Hematopoietic multipotent progenitor cell treated with erythropoietin and hydrocortisone succinate and interleukin-3 and kit ligand, for 6 days (in vitro differentiated cells): Measurements from ENCODE around the gene VPS13C.
A peak's percentile ranks its signal among the peaks of the same experiment; 100 is the strongest.
"Not testable (repeated sequence)": the region's sequence is repeated elsewhere in the genome, so short reads cannot be mapped to it uniquely, and the experiment has no call there.

Experiments
- DNase-seq: peaks from one replicate; pipeline ENCODE4 v3.0.0-alpha.2; 2015

VPS13C gene

GRCh38 chr15:62046078-62046743 is 14.0 kb downstream of the VPS13C start:
- DNase-seq: peak; percentile 12

DNA sequence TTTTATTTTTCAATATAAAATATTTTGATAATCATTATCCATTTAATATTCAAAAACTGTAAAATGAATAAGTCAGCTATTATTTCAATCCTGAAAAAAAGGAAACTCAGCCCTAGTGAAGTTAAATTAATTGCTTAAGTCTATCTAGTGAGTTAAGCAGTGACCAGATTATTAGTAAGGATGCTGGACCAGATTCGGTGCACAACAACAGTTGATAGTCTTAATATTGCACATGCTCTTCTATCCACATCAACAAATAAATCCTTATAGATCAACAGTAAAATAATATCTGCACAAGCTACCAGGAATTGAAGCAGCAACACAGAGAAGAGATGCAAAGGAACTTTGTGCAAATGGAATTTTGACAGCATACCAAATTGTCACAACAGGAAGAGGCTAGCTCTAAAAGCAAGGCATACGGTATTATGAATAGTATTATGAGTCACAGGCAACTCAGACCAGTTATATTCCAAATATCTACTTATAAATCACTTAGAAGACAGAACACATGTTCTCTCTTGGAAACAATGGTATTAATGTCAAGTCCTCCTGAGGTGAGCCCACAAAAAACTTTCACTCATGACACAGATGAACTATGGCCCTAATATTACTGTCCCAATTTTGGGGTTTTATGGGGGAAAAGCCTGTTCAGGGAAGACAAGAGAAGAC is 24.9 kb downstream of the VPS13C start:
- DNase-seq: no peak

DNA sequence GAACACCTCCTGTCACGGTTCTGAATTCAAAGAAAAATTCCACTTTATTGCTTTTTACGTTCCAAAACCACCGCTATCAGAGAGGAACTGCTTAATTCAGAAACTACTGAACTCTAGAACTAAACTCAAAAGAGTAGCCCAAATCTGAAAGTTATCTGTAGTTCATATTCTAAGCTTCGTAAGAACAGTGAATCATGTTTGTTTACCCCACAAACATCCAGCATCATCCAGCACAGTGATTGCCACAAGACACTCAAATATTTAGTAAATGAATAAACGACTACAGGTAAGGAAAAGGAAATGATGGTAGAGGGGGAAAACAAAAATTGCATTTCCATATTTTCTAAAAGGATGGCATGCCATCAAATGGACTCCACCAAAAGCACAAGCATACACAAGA is 32.3 kb downstream of the VPS13C start:
- DNase-seq: no peak

GRCh38 chr15:62027263-62027565 is 33.0 kb downstream of the VPS13C start:
- no peak for DNase-seq

- DNase-seq: peak; percentile 31
Observed at GRCh38 chr15:62026487-62027262, 33.6 kb downstream of the VPS13C start.

DNA sequence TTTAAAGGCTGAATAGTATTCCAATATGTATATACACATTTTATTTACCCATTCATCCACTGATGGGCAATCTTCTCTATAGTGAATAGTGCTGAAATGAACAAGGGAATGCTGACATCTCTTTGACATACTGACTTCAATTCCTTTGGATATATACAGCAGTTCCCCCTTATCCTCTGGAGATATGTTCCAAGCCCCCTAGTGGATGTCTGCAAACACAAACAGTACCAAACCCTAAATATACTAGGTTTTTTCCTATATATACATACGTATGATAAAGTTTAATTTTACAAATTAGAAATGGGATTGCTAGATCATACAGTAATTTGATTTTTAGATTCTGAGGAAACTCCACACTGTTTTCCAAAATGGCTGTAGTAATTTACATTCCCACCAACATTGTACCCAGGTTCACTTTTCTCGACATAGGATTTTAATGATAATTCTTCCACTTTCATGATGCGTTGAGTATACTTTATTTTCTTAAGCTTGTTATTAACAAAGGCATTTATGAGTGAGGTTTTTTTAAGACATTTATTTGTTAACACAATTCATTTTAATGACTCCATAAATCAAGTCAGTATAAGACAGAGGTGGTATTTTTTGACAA is 38.2 kb downstream of the VPS13C start:
- DNase-seq: peak; percentile 49

- DNase-seq: no peak
Observed at GRCh38 chr15:62020576-62021160, 39.6 kb downstream of the VPS13C start.

- DNase-seq: not testable (repeated sequence)
Observed at GRCh38 chr15:62005354-62005753, 54.9 kb downstream of the VPS13C start.

- DNase-seq: no peak
Observed at GRCh38 chr15:61997786-61998185, 62.5 kb downstream of the VPS13C start.

- DNase-seq: no peak
Observed at GRCh38 chr15:61996056-61996635, 64.1 kb downstream of the VPS13C start.

DNA sequence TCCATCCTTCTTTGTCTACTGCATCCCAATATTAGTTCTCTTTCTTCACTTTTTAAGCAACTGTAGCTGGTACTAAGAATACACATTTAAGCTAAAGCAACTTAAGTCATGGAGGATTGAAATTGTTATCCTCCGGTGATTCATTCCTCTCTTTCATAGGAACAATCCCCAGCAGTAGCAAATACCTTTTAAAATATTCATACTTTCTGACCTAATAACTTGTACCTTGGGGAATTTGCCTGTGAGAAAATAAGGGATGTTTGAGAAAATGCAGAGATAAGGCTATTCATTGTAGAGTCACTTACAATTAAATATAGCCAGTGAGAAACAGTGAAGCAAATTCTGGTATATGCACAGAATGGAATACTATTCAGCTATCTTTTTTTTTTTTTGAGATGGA is 66.0 kb downstream of the VPS13C start:
- no peak for DNase-seq

- DNase-seq: no peak
Observed at GRCh38 chr15:61992518-61992917, 67.7 kb downstream of the VPS13C start.

DNA sequence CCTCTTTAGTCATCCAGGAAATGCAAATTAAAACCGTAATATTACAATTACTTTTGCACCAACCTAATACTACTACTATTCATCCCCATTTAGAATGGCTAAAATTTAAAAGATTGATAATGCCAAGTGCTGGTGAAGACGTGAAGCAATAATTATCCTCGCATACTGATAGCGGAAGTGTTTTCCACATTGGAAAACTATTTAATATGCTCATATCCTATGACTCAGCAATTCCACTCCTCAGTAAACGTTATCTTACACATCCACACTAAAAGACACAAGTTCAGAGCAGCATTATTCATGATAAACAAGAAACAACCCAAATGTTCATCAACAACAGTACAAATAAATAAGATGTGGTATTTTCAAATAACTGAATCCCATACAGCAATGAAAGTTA is 70.6 kb downstream of the VPS13C start:
- peak; percentile 5 for DNase-seq

DNA sequence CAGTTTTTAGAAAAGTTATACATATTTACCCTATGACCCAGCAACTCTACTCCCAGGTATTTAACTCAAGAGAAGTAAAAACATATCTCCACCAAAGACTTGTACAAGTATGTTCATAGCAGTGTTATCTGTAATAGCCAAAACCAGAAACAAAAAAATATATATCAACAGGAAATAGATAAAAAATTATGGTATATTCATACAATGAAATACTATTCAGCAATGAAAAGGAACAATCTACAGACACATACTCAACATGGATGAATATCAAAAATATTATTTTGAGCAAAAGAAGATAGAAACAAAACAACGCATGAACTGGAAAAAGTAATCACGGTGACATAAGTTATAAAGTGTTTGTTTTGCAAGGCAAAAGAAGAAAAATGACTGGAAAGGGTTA is 72.4 kb downstream of the VPS13C start:
- no peak for DNase-seq

DNA sequence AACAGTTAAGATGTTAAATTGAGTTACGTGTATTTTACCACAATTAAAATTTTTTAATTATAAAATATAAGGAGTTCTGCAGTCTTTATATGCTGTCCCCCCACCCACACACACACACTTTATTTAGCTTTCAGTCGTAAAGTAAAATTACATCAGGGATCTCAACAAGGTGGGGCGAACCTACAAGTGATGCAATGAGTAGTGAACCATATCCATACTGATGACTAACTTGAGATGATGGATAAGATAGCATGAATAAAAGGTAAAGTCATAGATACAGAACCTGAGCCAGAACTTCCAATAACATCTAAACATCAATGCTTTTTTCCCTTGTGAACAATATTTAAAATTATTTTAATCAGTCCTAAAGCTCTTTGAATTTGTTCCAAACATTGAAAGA is 77.2 kb downstream of the VPS13C start:
- DNase-seq: no peak

DNA sequence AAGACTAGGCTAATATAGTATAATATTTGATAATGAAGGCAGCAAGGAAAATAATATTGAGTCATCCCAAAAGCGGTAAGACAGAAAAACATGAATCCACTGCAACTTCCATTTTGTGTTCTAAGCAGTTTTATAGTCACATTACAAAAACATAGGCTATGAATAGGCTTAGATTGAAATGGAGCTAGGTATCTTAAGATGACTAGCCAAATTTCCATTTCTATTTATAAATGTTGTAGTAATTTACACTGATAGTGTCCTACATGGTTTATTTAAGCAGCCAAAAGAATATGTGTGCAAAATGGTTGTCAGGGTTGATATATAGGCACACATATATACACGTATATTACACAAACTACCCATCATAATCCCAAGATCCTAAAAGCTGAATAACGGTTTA is 82.0 kb downstream of the VPS13C start:
- DNase-seq: no peak

DNA sequence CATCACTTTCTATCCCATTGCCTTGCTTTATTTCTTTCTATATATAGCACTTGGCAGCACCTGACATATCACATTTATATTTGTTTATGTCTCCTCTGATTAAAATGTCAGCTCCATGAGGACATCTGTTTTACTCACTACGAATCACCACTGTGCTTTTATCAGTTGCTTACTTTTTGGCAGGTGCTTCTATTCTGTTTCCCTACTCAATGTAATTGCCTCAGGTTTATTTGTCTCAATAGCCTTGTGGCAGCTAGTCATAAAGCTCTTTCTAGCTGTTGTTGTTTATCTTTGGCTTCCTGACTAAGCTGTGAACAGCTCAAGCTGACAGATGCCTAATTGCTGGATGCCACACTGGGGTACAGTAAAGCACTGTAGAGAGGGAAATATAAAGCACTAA is 85.5 kb downstream of the VPS13C start:
- no peak for DNase-seq

DNA sequence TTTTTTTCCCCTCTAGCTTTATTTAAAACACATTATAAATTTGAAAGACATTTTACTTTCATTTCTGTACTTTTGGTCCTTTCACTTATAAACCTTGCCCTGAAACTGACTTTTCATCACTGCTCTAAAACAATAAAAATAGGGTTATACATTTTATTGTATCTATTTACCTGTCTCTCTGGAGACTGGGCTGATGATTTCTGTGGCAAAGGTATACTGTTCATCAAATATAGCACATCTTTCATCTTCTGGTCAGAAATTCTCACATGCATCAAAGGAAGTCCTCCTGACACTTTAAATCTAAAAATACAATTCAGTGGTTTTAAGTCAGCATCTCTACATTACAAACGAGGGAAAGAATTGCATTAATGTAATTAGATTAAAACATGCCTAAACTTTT is 86.1 kb downstream of the VPS13C start:
- DNase-seq: no peak

DNA sequence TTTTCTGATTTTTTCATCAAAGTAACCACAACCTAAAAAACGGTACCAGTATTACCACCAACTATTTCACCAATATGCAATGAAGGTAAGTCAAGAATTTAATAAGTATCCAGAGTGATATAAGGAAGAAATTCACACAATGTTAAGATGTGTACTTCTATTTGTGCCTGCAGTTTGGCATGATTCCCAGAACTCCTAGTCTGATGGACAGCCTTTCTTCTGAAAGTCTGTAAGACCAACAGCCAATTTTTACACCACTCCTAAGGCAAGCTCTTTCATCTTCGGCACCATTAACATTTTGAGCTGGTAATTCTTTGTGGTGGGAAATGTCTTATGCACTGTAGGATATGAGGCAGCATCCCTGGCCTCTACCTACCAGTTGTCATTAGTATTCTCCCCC is 108.3 kb downstream of the VPS13C start:
- peak; percentile 9 for DNase-seq

GRCh38 chr15:61946778-61947177 is 113.5 kb downstream of the VPS13C start:
- no peak for DNase-seq

GRCh38 chr15:61943992-61944391 is 116.3 kb downstream of the VPS13C start:
- no peak for DNase-seq

GRCh38 chr15:61938249-61938648 is 122.0 kb downstream of the VPS13C start:
- DNase-seq: no peak
